ENCODE measurements around the gene FTO. TPM values are rescaled to one million over a fixed set of nuclear protein-coding genes. Genes with fewer than 3 reads are reported as not detected.
A peak's percentile ranks its signal among the peaks of the same experiment; 100 is the strongest.

The FTO gene
- total and polyA plus RNA-seq, 3 donors from 2014 or later, result 32.4 to 64.7 (median 50.3) TPM

DNA sequence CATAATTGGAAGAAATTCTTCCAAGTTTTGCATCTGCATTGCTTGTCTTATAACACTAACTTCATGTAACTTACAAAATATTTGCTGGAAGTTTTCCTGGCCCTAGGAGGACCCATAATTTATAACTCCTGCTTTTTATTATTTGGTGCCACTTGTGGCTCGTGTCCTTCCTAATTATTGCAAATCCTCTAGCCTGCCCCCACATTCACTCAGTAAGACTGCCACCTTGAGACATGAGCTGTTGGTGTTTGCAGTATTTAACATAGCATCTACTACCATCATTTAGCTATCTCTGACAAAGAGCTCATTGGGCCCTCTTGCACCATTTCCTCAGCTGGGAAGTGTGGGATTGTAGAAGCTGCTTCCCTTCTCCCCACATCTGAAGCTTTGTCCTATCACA is 49.5 kb downstream of the FTO start:
- H3K36me3 ChIP-seq (ENCODE audit: low read depth, missing control alignments), result no peaks in the 10 kb centered on the region
- no peak for TF ChIP-seq CTCF (IDR thresholded peaks at IDR 0.05)
- no peak for TF ChIP-seq POLR2A (IDR thresholded peaks at IDR 0.05)
- no peak overlapping the region for H3K27ac ChIP-seq
- 30 to 61% methylated on average over 1 of the region's 1 CpG for WGBS, 2 donors
- H3K4me3 ChIP-seq, result no peak overlapping the region
- no peaks in the 10 kb centered on the region for H3K27me3 ChIP-seq
- no peaks in the 10 kb centered on the region for H3K9me3 ChIP-seq
- peaks cover 10% of the 10 kb centered on the region for H3K4me1 ChIP-seq
- intact Hi-C loops (cut with DNase I; ENCODE audit: low total_unique reads), result no loop called here
- DNase-seq, result no peak

GRCh38 chr16:53755026-53755910 is 51.3 kb downstream of the FTO start:
- H3K4me1 ChIP-seq, result peaks cover 10% of the 10 kb centered on the region

DNA sequence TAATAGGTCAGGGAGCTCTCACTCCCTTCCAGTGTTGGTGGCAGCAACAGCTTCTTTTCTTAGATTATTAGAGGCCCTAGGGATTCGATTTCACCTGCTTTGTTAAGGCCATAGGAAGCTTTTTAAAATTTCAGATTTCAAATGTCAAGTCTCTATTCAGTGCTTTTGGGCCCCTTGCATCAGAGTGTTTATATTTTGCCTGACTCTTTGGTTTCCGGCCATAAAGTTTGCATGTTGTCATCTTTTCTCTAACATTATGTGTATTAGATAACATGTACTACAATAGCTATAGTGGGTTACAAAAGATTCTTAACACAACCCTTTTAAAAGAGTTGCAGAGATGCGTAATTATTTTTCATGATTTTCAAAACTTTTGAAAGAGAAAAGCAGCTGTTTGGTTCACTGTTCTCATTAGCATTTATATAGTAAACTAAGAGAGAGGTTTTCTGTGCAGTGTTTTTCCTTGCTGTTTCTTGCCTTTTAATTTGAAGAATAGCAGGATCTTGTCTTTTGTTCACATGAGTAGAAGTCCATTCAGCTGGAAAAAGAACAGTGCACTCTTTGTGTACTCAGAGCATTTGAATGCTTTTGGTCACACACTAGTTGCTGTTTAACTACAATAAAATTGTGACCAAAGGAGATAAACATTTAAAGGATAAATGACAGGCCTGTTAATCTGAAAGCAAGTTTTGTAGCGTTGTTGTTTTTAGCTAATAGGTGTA is 52.5 kb downstream of the FTO start:
- peak overlapping the region in 1 of 2 donors; percentile 37 for H3K27ac ChIP-seq
- H3K36me3 ChIP-seq (ENCODE audit: low read depth, missing control alignments), result no peaks in the 10 kb centered on the region
- peaks cover 10% of the 10 kb centered on the region for H3K4me1 ChIP-seq
- no peak for TF ChIP-seq POLR2A (IDR thresholded peaks at IDR 0.05)
- TF ChIP-seq CTCF (IDR thresholded peaks at IDR 0.05), result no peak
- DNase-seq, result no peak
- H3K27me3 ChIP-seq, result no peaks in the 10 kb centered on the region
- 42 to 52% methylated on average over 4 of the region's 4 CpGs for WGBS, 2 donors
- no peaks in the 10 kb centered on the region for H3K9me3 ChIP-seq
- no peak overlapping the region for H3K4me3 ChIP-seq
- intact Hi-C loops (cut with DNase I; ENCODE audit: low total_unique reads), result no loop called here

More at GRCh38 chr16:53755026-53755910, 51.3 kb downstream of the FTO start:
- no peak overlapping the region for H3K4me3 ChIP-seq
- no peaks in the 10 kb centered on the region for H3K36me3 ChIP-seq (ENCODE audit: low read depth, missing control alignments)
- no peak for TF ChIP-seq POLR2A (IDR thresholded peaks at IDR 0.05)
- TF ChIP-seq CTCF (IDR thresholded peaks at IDR 0.05), result no peak
- intact Hi-C loops (cut with DNase I; ENCODE audit: low total_unique reads), result no loop called here
- no peaks in the 10 kb centered on the region for H3K27me3 ChIP-seq
- H3K9me3 ChIP-seq, result no peaks in the 10 kb centered on the region
- WGBS, 2 donors, result 67 to 68% methylated on average over 9 of the region's 9 CpGs
- DNase-seq, result no peak
- no peak overlapping the region for H3K27ac ChIP-seq

GRCh38 chr16:53757971-53758609 is 54.1 kb downstream of the FTO start:
- Histone ChIP-seq H3K4me1 (peaks cover 14% of the 10 kb centered on the region), H3K27me3 (no peaks in the 10 kb centered on the region), H3K9me3 (no peaks in the 10 kb centered on the region), H3K27ac (no peak overlapping the region), H3K36me3 (ENCODE audit: low read depth, missing control alignments) (no peaks in the 10 kb centered on the region), H3K4me3 (no peak overlapping the region)
- TF ChIP-seq CTCF (IDR thresholded peaks at IDR 0.05) (no peak), POLR2A (IDR thresholded peaks at IDR 0.05) (no peak)
- 61 to 69% methylated on average over 4 of the region's 4 CpGs for WGBS, 2 donors
- no peak for DNase-seq
- intact Hi-C loops (cut with DNase I; ENCODE audit: low total_unique reads), result no loop called here

All from testis (tissue), 3 donors.